PFSK-1 (cell line): Measurements from ENCODE around the gene MINDY4.

Experiments
- FOXP2 ChIP-seq: optimal IDR thresholded peaks from 2 replicates; pipeline ENCODE3; 2011; ENCODE audit warnings: borderline replicate concordance, control low read depth, inconsistent platforms; ENCODE audit not compliant: insufficient read depth; ENCODE audit errors: extremely low read length, extremely low read depth
- POLR2AphosphoS5 ChIP-seq: IDR thresholded peaks from 2 replicates; pipeline ENCODE4 v1.6.1; 2012; ENCODE audit warnings: low read depth, mild to moderate bottlenecking, control low read depth, low read length, moderate library complexity
- SIN3A ChIP-seq: IDR thresholded peaks from 2 replicates; pipeline ENCODE4 v1.6.1; 2012; ENCODE audit warnings: mild to moderate bottlenecking, low read length, moderate library complexity, borderline replicate concordance; ENCODE audit not compliant: insufficient read depth
- TAF1 ChIP-seq: IDR thresholded peaks from 2 replicates; pipeline ENCODE4 v1.6.1; 2012; ENCODE audit warnings: low read length, control low read depth, borderline replicate concordance; ENCODE audit not compliant: insufficient read depth

DNA sequence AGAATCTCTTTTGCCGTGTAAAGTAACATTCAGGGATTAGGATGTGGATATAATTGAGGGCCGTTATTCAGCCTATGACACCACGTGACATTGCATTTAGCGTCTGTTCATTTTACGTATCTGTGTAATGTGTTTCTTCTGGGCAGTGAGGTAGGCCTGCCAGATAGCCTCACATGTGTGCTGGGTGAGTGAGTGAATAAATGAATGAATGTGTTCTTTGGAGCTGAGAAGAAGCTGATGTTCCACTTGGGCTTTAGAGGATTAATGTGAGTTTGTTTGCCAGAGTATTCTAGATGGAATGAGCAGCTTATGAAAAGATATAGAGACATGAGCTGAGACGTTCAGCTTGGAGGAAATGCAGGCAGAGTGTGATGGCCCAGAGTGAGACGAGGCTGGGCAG, 55.0 kb downstream of the MINDY4 start:
- no peak for TF ChIP-seq TAF1
- no peak for TF ChIP-seq SIN3A
- no peak for TF ChIP-seq POLR2AphosphoS5
- TF ChIP-seq FOXP2 = no peak
